Activated CD8-positive, alpha-beta T cell treated with anti-CD3 and anti-CD28 coated beads for 36 hours (primary cell): ENCODE results near the gene GIPC3. TPM values are rescaled to one million over a fixed set of nuclear protein-coding genes. Genes with fewer than 3 reads are reported as not detected.

Experiments
- ATAC-seq: fragments of 200-7000 bp; cut with Tn5 transposase; one replicate; pipeline ENCODE4 v1.10.0; 2021; ENCODE audit warnings: mild to moderate bottlenecking, moderate library complexity
- CTCF ChIA-PET: fragments of 350-600 bp; sonication (Branson Sonifier 250); formaldehyde crosslinking; loops from one replicate; lab custom pipeline; 2021; ENCODE audit warnings: antibody characterized with exemption; lab: Charles Lee
- POLR2A ChIA-PET: fragments of 350-600 bp; sonication (Branson Sonifier 250); formaldehyde crosslinking; loops from one replicate; lab custom pipeline; 2021; ENCODE audit warnings: antibody characterized with exemption; lab: Charles Lee
- DNase-seq: peaks from one replicate; pipeline ENCODE4 v3.0.0-alpha.2; 2020
- H3K27ac Mint-ChIP-seq: one replicate; pipeline ENCODE4 v1.8.0; 2021; ENCODE audit warnings: mild to moderate bottlenecking, mixed read lengths
- H3K27me3 Mint-ChIP-seq: one replicate; pipeline ENCODE4 v1.8.0; 2021; ENCODE audit warnings: mixed read lengths
- H3K36me3 Mint-ChIP-seq: one replicate; pipeline ENCODE4 v1.8.0; 2021; ENCODE audit warnings: low read depth, mixed read lengths
- H3K4me1 Mint-ChIP-seq: one replicate; pipeline ENCODE4 v1.8.0; 2021; ENCODE audit warnings: low read depth, mixed read lengths
- H3K4me3 Mint-ChIP-seq: one replicate; pipeline ENCODE4 v1.8.0; 2021; ENCODE audit warnings: mild to moderate bottlenecking, moderate library complexity, mixed read lengths
- H3K9me3 Mint-ChIP-seq: one replicate; pipeline ENCODE4 v1.8.0; 2021; ENCODE audit warnings: mixed read lengths
- intact Hi-C: fragments of 100-400 bp; cut with micrococcal nuclease; formaldehyde crosslinking; loops from one replicate; pipeline ENCODE4 v1.10.0; 2022
- total RNA-seq, 2 experiments: library from RNA; stranded (reverse); gene quantifications; one replicate each; pipeline ENCODE4 v1.2.3, GENCODE V29; 2021
- TF ChIP-seq, protein P1 (sequence below): fragments of 200-600 bp; IDR thresholded peaks from one replicate; pipeline ENCODE4 v1.8.0; 2022; ENCODE audit warnings: antibody characterized with exemption, mild to moderate bottlenecking

GIPC3 gene
- total RNA-seq, 2 experiments from 2014 or later = 0.09 to 0.14 TPM

GRCh38 chr19:3642296-3642695, 57.0 kb downstream of the GIPC3 start:
- no peak for ATAC-seq
- intact Hi-C loops = no loop called here
- Mint-ChIP-seq H3K9me3 (no peaks in the 10 kb centered on the region), H3K4me1 (peaks cover 2% of the 10 kb centered on the region), H3K4me3 (no peak overlapping the region), H3K27me3 (no peaks in the 10 kb centered on the region), H3K27ac (no peak overlapping the region), H3K36me3 (peaks cover 5% of the 10 kb centered on the region)
- POLR2A ChIA-PET = no interaction called here
- CTCF ChIA-PET = no interaction called here
- no peak for DNase-seq
- TF ChIP-seq, protein P1, sequence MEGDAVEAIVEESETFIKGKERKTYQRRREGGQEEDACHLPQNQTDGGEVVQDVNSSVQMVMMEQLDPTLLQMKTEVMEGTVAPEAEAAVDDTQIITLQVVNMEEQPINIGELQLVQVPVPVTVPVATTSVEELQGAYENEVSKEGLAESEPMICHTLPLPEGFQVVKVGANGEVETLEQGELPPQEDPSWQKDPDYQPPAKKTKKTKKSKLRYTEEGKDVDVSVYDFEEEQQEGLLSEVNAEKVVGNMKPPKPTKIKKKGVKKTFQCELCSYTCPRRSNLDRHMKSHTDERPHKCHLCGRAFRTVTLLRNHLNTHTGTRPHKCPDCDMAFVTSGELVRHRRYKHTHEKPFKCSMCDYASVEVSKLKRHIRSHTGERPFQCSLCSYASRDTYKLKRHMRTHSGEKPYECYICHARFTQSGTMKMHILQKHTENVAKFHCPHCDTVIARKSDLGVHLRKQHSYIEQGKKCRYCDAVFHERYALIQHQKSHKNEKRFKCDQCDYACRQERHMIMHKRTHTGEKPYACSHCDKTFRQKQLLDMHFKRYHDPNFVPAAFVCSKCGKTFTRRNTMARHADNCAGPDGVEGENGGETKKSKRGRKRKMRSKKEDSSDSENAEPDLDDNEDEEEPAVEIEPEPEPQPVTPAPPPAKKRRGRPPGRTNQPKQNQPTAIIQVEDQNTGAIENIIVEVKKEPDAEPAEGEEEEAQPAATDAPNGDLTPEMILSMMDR = no peak

Other genes starting within 250 kb of the GIPC3 start
- gene NFIC, start 218.9 kb upstream of the GIPC3 start, total RNA-seq = 10 to 100 TPM; 19.0 to 20.8 TPM
- gene SMIM24, start 105.0 kb upstream of the GIPC3 start, total RNA-seq = 1 to 10 TPM; 1.6 to 3.8 TPM
- not detected for gene SMIM44, start 102.0 kb upstream of the GIPC3 start, total RNA-seq
- 10 to 100 TPM; 15.7 to 17.0 TPM for gene DOHH, start 84.8 kb upstream of the GIPC3 start, total RNA-seq
- 10 to 100 TPM; 39.9 to 40.9 TPM for gene FZR1, start 79.2 kb upstream of the GIPC3 start, total RNA-seq
- gene TEKTIP1, start 46.3 kb upstream of the GIPC3 start, total RNA-seq = 1 to 10 TPM; 1.6 to 2.4 TPM
- 10 to 100 TPM; 62.4 to 63.5 TPM for gene MFSD12, start 27.9 kb upstream of the GIPC3 start, total RNA-seq
- gene HMG20B, start 12.5 kb upstream of the GIPC3 start, total RNA-seq = 10 to 100 TPM; 42.7 to 47.3 TPM
- 1 to 10 TPM; 2.7 to 3.0 TPM for gene TBXA2R, start 21.4 kb downstream of the GIPC3 start, total RNA-seq
- 10 to 100 TPM; 25.9 to 28.5 TPM for gene CACTIN, start 41.3 kb downstream of the GIPC3 start, total RNA-seq
- gene PIP5K1C, start 115.0 kb downstream of the GIPC3 start, total RNA-seq = 10 to 100 TPM; 20.4 to 22.2 TPM
- gene TJP3, start 122.9 kb downstream of the GIPC3 start, total RNA-seq = 1 to 10 TPM in 1 of 2 experiments, under 1 TPM in 1; 0.69 to 2.4 TPM
- 10 to 100 TPM; 28.0 to 29.1 TPM for gene APBA3, start 176.2 kb downstream of the GIPC3 start, total RNA-seq
- gene MRPL54, start 177.2 kb downstream of the GIPC3 start, total RNA-seq = 10 to 100 TPM; 47.4 to 50.9 TPM
- gene RAX2, start 186.8 kb downstream of the GIPC3 start, total RNA-seq = not detected
- 10 to 100 TPM; 37.6 to 39.6 TPM for gene MATK, start 200.9 kb downstream of the GIPC3 start, total RNA-seq